Esophagus muscularis mucosa (tissue), 4 donors: ENCODE data around the gene HS2ST1.

Source experiments
- EP300 ChIP-seq: sonication (generic); formaldehyde crosslinking; IDR thresholded peaks from one replicate; pipeline ENCODE4 v1.6.1; 2017; ENCODE audit warnings: antibody characterized with exemption
- POLR2A ChIP-seq: fragments of 450-650 bp; IDR thresholded peaks from one replicate; pipeline ENCODE4 v1.6.1; 2017; ENCODE audit warnings: antibody characterized with exemption, moderate library complexity, mild to moderate bottlenecking, low read depth
- POLR2AphosphoS5 ChIP-seq, 2 donors: sonication (generic); formaldehyde crosslinking; IDR thresholded peaks; one replicate each; pipeline ENCODE4 v1.6.1; 2017; ENCODE audit warnings: antibody characterized with exemption in 2 of 2
- TF ChIP-seq, protein P1 (sequence below), 3 experiments: fragments of 200-600 bp in 2 of 3; fragments of 450-650 bp in 1 of 3; sonication (generic) in 2 of 3; IDR thresholded peaks; one replicate each; pipeline ENCODE4 v1.5.1; 2017 to 2019; ENCODE audit warnings: antibody characterized with exemption in 3 of 3, mild to moderate bottlenecking in 2 of 3, moderate library complexity in 1 of 3

DNA sequence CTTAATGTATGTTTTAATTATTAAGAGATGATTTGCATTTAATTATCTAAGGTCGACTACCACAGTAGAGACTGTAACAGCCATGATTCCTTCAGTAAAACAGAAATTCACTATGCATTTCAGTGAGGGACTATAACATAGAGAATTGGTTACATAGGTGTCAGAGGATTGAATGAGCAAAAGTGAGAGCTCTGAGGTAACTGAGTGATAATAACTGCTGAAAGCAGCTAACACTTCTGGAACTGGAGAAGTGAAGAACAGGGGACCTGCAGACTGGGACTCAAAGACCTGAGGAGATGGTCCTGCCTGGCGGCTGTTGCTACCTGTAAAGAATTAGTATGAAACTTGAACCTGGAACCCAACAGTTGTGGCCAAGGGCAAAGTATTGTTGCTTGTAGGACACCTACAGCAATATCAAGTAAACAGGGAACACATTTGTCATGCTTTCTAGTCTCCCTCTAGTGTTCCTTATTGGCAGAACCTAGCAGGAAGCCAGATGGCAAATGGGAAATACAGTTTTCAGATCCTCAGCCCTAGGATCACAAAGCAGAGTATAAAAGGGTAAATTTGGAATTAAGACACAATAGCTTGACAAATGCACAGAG lies 110.6 kb downstream of the HS2ST1 start:
- TF ChIP-seq, protein P1, sequence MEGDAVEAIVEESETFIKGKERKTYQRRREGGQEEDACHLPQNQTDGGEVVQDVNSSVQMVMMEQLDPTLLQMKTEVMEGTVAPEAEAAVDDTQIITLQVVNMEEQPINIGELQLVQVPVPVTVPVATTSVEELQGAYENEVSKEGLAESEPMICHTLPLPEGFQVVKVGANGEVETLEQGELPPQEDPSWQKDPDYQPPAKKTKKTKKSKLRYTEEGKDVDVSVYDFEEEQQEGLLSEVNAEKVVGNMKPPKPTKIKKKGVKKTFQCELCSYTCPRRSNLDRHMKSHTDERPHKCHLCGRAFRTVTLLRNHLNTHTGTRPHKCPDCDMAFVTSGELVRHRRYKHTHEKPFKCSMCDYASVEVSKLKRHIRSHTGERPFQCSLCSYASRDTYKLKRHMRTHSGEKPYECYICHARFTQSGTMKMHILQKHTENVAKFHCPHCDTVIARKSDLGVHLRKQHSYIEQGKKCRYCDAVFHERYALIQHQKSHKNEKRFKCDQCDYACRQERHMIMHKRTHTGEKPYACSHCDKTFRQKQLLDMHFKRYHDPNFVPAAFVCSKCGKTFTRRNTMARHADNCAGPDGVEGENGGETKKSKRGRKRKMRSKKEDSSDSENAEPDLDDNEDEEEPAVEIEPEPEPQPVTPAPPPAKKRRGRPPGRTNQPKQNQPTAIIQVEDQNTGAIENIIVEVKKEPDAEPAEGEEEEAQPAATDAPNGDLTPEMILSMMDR (IDR thresholded peaks at IDR 0.05) = peak in 2 of 3 experiments; percentile 12 to 32
- TF ChIP-seq EP300 (no peak), POLR2A (no peak), POLR2AphosphoS5 (IDR thresholded peaks at IDR 0.05) (no peak)
